ENCODE data around the gene DMKN.
A peak's percentile ranks its signal among the peaks of the same experiment; 100 is the strongest.

The DMKN gene

GRCh38 chr19:35554076-35554475 is 40.6 kb upstream of the DMKN start:
- H3K27ac ChIP-seq, result no peak overlapping the region
- TF ChIP-seq CTCF (conservative IDR thresholded peaks at IDR 0.05) (no peak), ZFX (IDR thresholded peaks at IDR 0.05) (no peak)

GRCh38 chr19:35553385-35554000 is 40.0 kb upstream of the DMKN start:
- no peak overlapping the region for H3K27ac ChIP-seq
- TF ChIP-seq CTCF (conservative IDR thresholded peaks at IDR 0.05) (no peak), ZFX (IDR thresholded peaks at IDR 0.05) (no peak)

GRCh38 chr19:35552534-35553384 is 39.3 kb upstream of the DMKN start:
- TF ChIP-seq CTCF (conservative IDR thresholded peaks at IDR 0.05) (no peak), ZFX (IDR thresholded peaks at IDR 0.05) (no peak)
- no peak overlapping the region for H3K27ac ChIP-seq

GRCh38 chr19:35551091-35551810 is 37.8 kb upstream of the DMKN start:
- no peak overlapping the region for H3K27ac ChIP-seq
- no peak for TF ChIP-seq ZFX (IDR thresholded peaks at IDR 0.05)
- TF ChIP-seq CTCF (conservative IDR thresholded peaks at IDR 0.05), result no peak

- no peak overlapping the region for H3K27ac ChIP-seq
- TF ChIP-seq CTCF (conservative IDR thresholded peaks at IDR 0.05), result no peak
- TF ChIP-seq ZFX (IDR thresholded peaks at IDR 0.05), result no peak
Observed at GRCh38 chr19:35549879-35550523, 36.6 kb upstream of the DMKN start.

- no peak overlapping the region for H3K27ac ChIP-seq
- peak; percentile 91 for TF ChIP-seq CTCF (conservative IDR thresholded peaks at IDR 0.05)
- no peak for TF ChIP-seq ZFX (IDR thresholded peaks at IDR 0.05)
Observed at GRCh38 chr19:35549174-35549788, 35.8 kb upstream of the DMKN start.
